ENCODE results near the gene PRSS23. TPM values are rescaled to one million over a fixed set of nuclear protein-coding genes. Genes with fewer than 3 reads are reported as not detected.

The PRSS23 gene
- total and polyA plus RNA-seq, 10 of the 15 experiments (the other 5 are each of a cell fraction or from before 2014, with no cell fraction given) = 0.03 to 0.39 (median 0.16) TPM; not detected in 5

GRCh38 chr11:86848132-86848531, 47.8 kb downstream of the PRSS23 start:
- in situ Hi-C loops (cut with MboI) (no loop called here), intact Hi-C loops (cut with micrococcal nuclease; ENCODE audit: unreplicated experiment) (no loop called here)
- ChIA-PET RAD21 (ENCODE audit: unreplicated experiment) (no interaction called here), CTCF (no interaction called here), SMC1A (ENCODE audit: uncharacterized antibody, unreplicated experiment) (no interaction called here), POLR2A (no interaction called here)
- no peak overlapping the region for H3K4me2 ChIP-seq (ENCODE audit: control insufficient read depth, insufficient read depth)
- no peak for TF ChIP-seq HCFC1 (IDR thresholded peaks at IDR 0.05; ENCODE audit: low read length)
- TF ChIP-seq PAX5 (IDR thresholded peaks at IDR 0.05; ENCODE audit: borderline replicate concordance, low read depth, low read length) = no peak
- TF ChIP-seq DPF2 (IDR thresholded peaks at IDR 0.05) = no peak
- no peak for TF ChIP-seq KAT2A (conservative IDR thresholded peaks at IDR 0.05; ENCODE audit: control insufficient read depth, low read depth, low read length)
- no peak for TF ChIP-seq ZNF384 (IDR thresholded peaks at IDR 0.05; ENCODE audit: borderline replicate concordance, low read depth, low read length)
- no peak for TF ChIP-seq TARDBP (IDR thresholded peaks at IDR 0.05; ENCODE audit: borderline replicate concordance)
- FAIRE-seq (no peak), ATAC-seq (no peak), DNase-seq (ENCODE audit: low read depth, low spot score) (no peak)
- H3K79me2 ChIP-seq (ENCODE audit: control insufficient read depth, insufficient read depth, low read length) = no peaks in the 10 kb centered on the region
- no peaks in the 10 kb centered on the region for H3K9me3 ChIP-seq (replicated peaks; ENCODE audit: control insufficient read depth, insufficient read depth, low read length)
- H4K20me1 ChIP-seq (ENCODE audit: control insufficient read depth, insufficient read depth) = no peaks in the 10 kb centered on the region
- 0% methylated on average over 1 of the region's 1 CpG for WGBS (ENCODE audit: insufficient coverage, insufficient replicate concordance, low lambda C conversion rate, missing lambda C conversion rate)
- no peaks in the 10 kb centered on the region for H3K27me3 ChIP-seq (replicated peaks in 1 of 2; ENCODE audit: control insufficient read depth in 2 of 2, insufficient read depth in 2 of 2, low read length in 1 of 2)
- no peaks in the 10 kb centered on the region for H3K4me1 ChIP-seq (ENCODE audit: control insufficient read depth, insufficient read depth, low read length)
- H3K27ac ChIP-seq (ENCODE audit: control insufficient read depth, insufficient read depth) = no peak overlapping the region
- no peak overlapping the region for H3K9ac ChIP-seq (ENCODE audit: control insufficient read depth, insufficient read depth, low read length)
- H3K4me3 ChIP-seq = no peak overlapping the region
- H2AFZ ChIP-seq (ENCODE audit: control insufficient read depth, low read depth, low read length) = no peak overlapping the region
- H3K36me3 ChIP-seq (ENCODE audit: control insufficient read depth in 2 of 2, insufficient read depth in 2 of 2, low read length in 1 of 2) = no peaks in the 10 kb centered on the region
- no TSS peak for BruUV-seq (replicated peaks)

GRCh38 chr11:86849679-86850078, 49.3 kb downstream of the PRSS23 start:
- Histone ChIP-seq H3K9me3 (replicated peaks; ENCODE audit: control insufficient read depth, insufficient read depth, low read length) (no peaks in the 10 kb centered on the region), H3K27ac (ENCODE audit: control insufficient read depth, insufficient read depth) (no peak overlapping the region), H2AFZ (ENCODE audit: control insufficient read depth, low read depth, low read length) (no peak overlapping the region), H4K20me1 (ENCODE audit: control insufficient read depth, insufficient read depth) (no peaks in the 10 kb centered on the region), H3K9ac (ENCODE audit: control insufficient read depth, insufficient read depth, low read length) (no peak overlapping the region), H3K4me1 (ENCODE audit: control insufficient read depth, insufficient read depth, low read length) (no peaks in the 10 kb centered on the region), H3K4me2 (ENCODE audit: control insufficient read depth, insufficient read depth) (no peak overlapping the region), H3K27me3 (replicated peaks in 1 of 2; ENCODE audit: control insufficient read depth in 2 of 2, insufficient read depth in 2 of 2, low read length in 1 of 2) (no peaks in the 10 kb centered on the region), H3K4me3 (no peak overlapping the region), H3K36me3 (ENCODE audit: control insufficient read depth in 2 of 2, insufficient read depth in 2 of 2, low read length in 1 of 2) (no peaks in the 10 kb centered on the region), H3K79me2 (ENCODE audit: control insufficient read depth, insufficient read depth, low read length) (no peaks in the 10 kb centered on the region)
- ATAC-seq = no peak
- ChIA-PET POLR2A (no interaction called here), RAD21 (ENCODE audit: unreplicated experiment) (no interaction called here), SMC1A (ENCODE audit: uncharacterized antibody, unreplicated experiment) (no interaction called here), CTCF (no interaction called here)
- in situ Hi-C loops (cut with MboI) = no loop called here
- WGBS (ENCODE audit: insufficient coverage, insufficient replicate concordance, low lambda C conversion rate, missing lambda C conversion rate) = 19% methylated on average over 2 of the region's 2 CpGs
- no peak for FAIRE-seq
- no peak for DNase-seq (ENCODE audit: low read depth, low spot score)
- intact Hi-C loops (cut with micrococcal nuclease; ENCODE audit: unreplicated experiment) = no loop called here
- no TSS peak for BruUV-seq (replicated peaks)
- no peak for TF ChIP-seq POU2F2 (IDR thresholded peaks at IDR 0.05; ENCODE audit: borderline replicate concordance, low read depth, low read length)
- TF ChIP-seq USF1 (IDR thresholded peaks at IDR 0.05; ENCODE audit: borderline replicate concordance, extremely low read length, insufficient read depth, low read depth, low read length) = no peak
- TF ChIP-seq TAF1 (IDR thresholded peaks at IDR 0.05; ENCODE audit: borderline replicate concordance, low read depth, low read length) = no peak
- TF ChIP-seq BCL11A (IDR thresholded peaks at IDR 0.05; ENCODE audit: low read depth, low read length) = no peak
- no peak for TF ChIP-seq EED (IDR thresholded peaks at IDR 0.05; ENCODE audit: low read depth)
